Measurements from ENCODE around the gene GUCA1A.
A peak's percentile ranks its signal among the peaks of the same experiment; 100 is the strongest.
"Not testable (repeated sequence)": the region's sequence is repeated elsewhere in the genome, so short reads cannot be mapped to it uniquely, and the experiment has no call there.

GUCA1A gene

GRCh38 chr6:42177514-42178364 lies 4.6 kb downstream of the GUCA1A start:
- Mint-ChIP-seq H3K27me3 (peaks cover 31% of the 10 kb centered on the region), H3K4me3 (no peak overlapping the region), H3K27ac (no peak overlapping the region), H3K4me1 (no peaks in the 10 kb centered on the region), H3K9me3 (no peaks in the 10 kb centered on the region), H3K36me3 (no peaks in the 10 kb centered on the region)
- CTCF ChIA-PET: interaction anchor here (0.8 to 1.4 kb wide), 2 partner anchors 8 to 13 kb away, joined by 3 read pairs; no protein-coding TSS in a partner anchor
- DNase-seq: peak; percentile 35

GRCh38 chr6:42179261-42179944 lies 6.2 kb downstream of the GUCA1A start:
- H3K27me3 Mint-ChIP-seq: peaks cover 26% of the 10 kb centered on the region
- no peaks in the 10 kb centered on the region for H3K9me3 Mint-ChIP-seq
- H3K4me3 Mint-ChIP-seq: no peak overlapping the region
- no peak overlapping the region for H3K27ac Mint-ChIP-seq
- H3K36me3 Mint-ChIP-seq: no peaks in the 10 kb centered on the region
- CTCF ChIA-PET: interaction anchor here (1.5 kb wide), 1 partner anchor 368 kb away, joined by 3 read pairs; no protein-coding TSS in a partner anchor
- H3K4me1 Mint-ChIP-seq: no peaks in the 10 kb centered on the region
- DNase-seq: no peak

GRCh38 chr6:42179945-42180313 lies 6.8 kb downstream of the GUCA1A start:
- H3K4me1 Mint-ChIP-seq: no peaks in the 10 kb centered on the region
- no peak for DNase-seq
- CTCF ChIA-PET: interaction anchor here (1.5 kb wide), 1 partner anchor 368 kb away, joined by 3 read pairs; no protein-coding TSS in a partner anchor
- peaks cover 26% of the 10 kb centered on the region for H3K27me3 Mint-ChIP-seq
- no peaks in the 10 kb centered on the region for H3K36me3 Mint-ChIP-seq
- no peaks in the 10 kb centered on the region for H3K9me3 Mint-ChIP-seq
- no peak overlapping the region for H3K4me3 Mint-ChIP-seq
- no peak overlapping the region for H3K27ac Mint-ChIP-seq

GRCh38 chr6:42182101-42182500 lies 8.9 kb downstream of the GUCA1A start:
- CTCF ChIA-PET: no interaction called here
- Mint-ChIP-seq H3K36me3 (no peaks in the 10 kb centered on the region), H3K9me3 (no peaks in the 10 kb centered on the region), H3K27me3 (peaks cover 26% of the 10 kb centered on the region), H3K27ac (no peak overlapping the region), H3K4me3 (no peak overlapping the region), H3K4me1 (no peaks in the 10 kb centered on the region)
- DNase-seq: no peak

GRCh38 chr6:42184475-42184874 lies 11.3 kb downstream of the GUCA1A start:
- Mint-ChIP-seq H3K4me3 (no peak overlapping the region), H3K27ac (no peak overlapping the region), H3K4me1 (no peaks in the 10 kb centered on the region), H3K36me3 (no peaks in the 10 kb centered on the region), H3K27me3 (peaks cover 7% of the 10 kb centered on the region), H3K9me3 (no peaks in the 10 kb centered on the region)
- CTCF ChIA-PET: no interaction called here
- DNase-seq: no peak

GRCh38 chr6:42185597-42185996 lies 12.4 kb downstream of the GUCA1A start:
- no peaks in the 10 kb centered on the region for H3K9me3 Mint-ChIP-seq
- no peaks in the 10 kb centered on the region for H3K36me3 Mint-ChIP-seq
- no peak overlapping the region for H3K27ac Mint-ChIP-seq
- H3K27me3 Mint-ChIP-seq: no peaks in the 10 kb centered on the region
- no peak overlapping the region for H3K4me3 Mint-ChIP-seq
- CTCF ChIA-PET: interaction anchor here (1.1 kb wide), 1 partner anchor 111 kb away, joined by 3 read pairs; no protein-coding TSS in a partner anchor
- DNase-seq: no peak
- H3K4me1 Mint-ChIP-seq: no peaks in the 10 kb centered on the region

GRCh38 chr6:42188406-42188805 lies 15.2 kb downstream of the GUCA1A start:
- no peaks in the 10 kb centered on the region for H3K36me3 Mint-ChIP-seq
- CTCF ChIA-PET: no interaction called here
- DNase-seq: no peak
- H3K27ac Mint-ChIP-seq: no peak overlapping the region
- H3K27me3 Mint-ChIP-seq: no peaks in the 10 kb centered on the region
- H3K9me3 Mint-ChIP-seq: no peaks in the 10 kb centered on the region
- H3K4me3 Mint-ChIP-seq: no peak overlapping the region
- no peaks in the 10 kb centered on the region for H3K4me1 Mint-ChIP-seq

- DNase-seq: no peak
- no peak overlapping the region for H3K4me3 Mint-ChIP-seq
- no peaks in the 10 kb centered on the region for H3K4me1 Mint-ChIP-seq
- H3K27me3 Mint-ChIP-seq: no peaks in the 10 kb centered on the region
- CTCF ChIA-PET: no interaction called here
- no peaks in the 10 kb centered on the region for H3K9me3 Mint-ChIP-seq
- H3K36me3 Mint-ChIP-seq: no peaks in the 10 kb centered on the region
- H3K27ac Mint-ChIP-seq: no peak overlapping the region
Measured at GRCh38 chr6:42190554-42191183, 17.5 kb downstream of the GUCA1A start.

- CTCF ChIA-PET: interaction anchor here (1.5 to 1.6 kb wide), 2 partner anchors 24 to 405 kb away, joined by 4 to 5 read pairs; partner anchors contain the start of gene TOMM6
- DNase-seq, H3K4me3 Mint-ChIP-seq, H3K27me3 Mint-ChIP-seq, H3K27ac Mint-ChIP-seq, H3K4me1 Mint-ChIP-seq, H3K9me3 Mint-ChIP-seq, H3K36me3 Mint-ChIP-seq: not testable (repeated sequence)
Measured at GRCh38 chr6:42192385-42192784, 19.2 kb downstream of the GUCA1A start.

- Mint-ChIP-seq H3K36me3 (no peaks in the 10 kb centered on the region), H3K27ac (no peak overlapping the region), H3K9me3 (no peaks in the 10 kb centered on the region), H3K4me1 (no peaks in the 10 kb centered on the region), H3K4me3 (no peak overlapping the region), H3K27me3 (no peaks in the 10 kb centered on the region)
- DNase-seq: no peak
- CTCF ChIA-PET: no interaction called here
Measured at GRCh38 chr6:42193491-42193894, 20.3 kb downstream of the GUCA1A start.

GRCh38 chr6:42194056-42194455 lies 20.9 kb downstream of the GUCA1A start:
- Mint-ChIP-seq H3K27ac (peak overlapping the region; percentile 29), H3K27me3 (no peaks in the 10 kb centered on the region), H3K4me1 (no peaks in the 10 kb centered on the region), H3K36me3 (no peaks in the 10 kb centered on the region), H3K9me3 (no peaks in the 10 kb centered on the region), H3K4me3 (no peak overlapping the region)
- DNase-seq: no peak
- CTCF ChIA-PET: no interaction called here

GRCh38 chr6:42195415-42195814 lies 22.3 kb downstream of the GUCA1A start:
- H3K27me3 Mint-ChIP-seq: no peaks in the 10 kb centered on the region
- H3K4me1 Mint-ChIP-seq: no peaks in the 10 kb centered on the region
- H3K36me3 Mint-ChIP-seq: peaks cover 8% of the 10 kb centered on the region
- DNase-seq: no peak
- CTCF ChIA-PET: no interaction called here
- H3K4me3 Mint-ChIP-seq: no peak overlapping the region
- H3K27ac Mint-ChIP-seq: no peak overlapping the region
- no peaks in the 10 kb centered on the region for H3K9me3 Mint-ChIP-seq

- CTCF ChIA-PET: no interaction called here
- H3K4me1 Mint-ChIP-seq: no peaks in the 10 kb centered on the region
- no peak for DNase-seq
- H3K4me3 Mint-ChIP-seq: no peak overlapping the region
- no peak overlapping the region for H3K27ac Mint-ChIP-seq
- peaks cover 10% of the 10 kb centered on the region for H3K36me3 Mint-ChIP-seq
- H3K27me3 Mint-ChIP-seq: no peaks in the 10 kb centered on the region
- H3K9me3 Mint-ChIP-seq: no peaks in the 10 kb centered on the region
Measured at GRCh38 chr6:42197555-42198362, 24.6 kb downstream of the GUCA1A start.
